ENCODE results near the gene IL17B.
A peak's percentile ranks its signal among the peaks of the same experiment; 100 is the strongest.

IL17B gene

GRCh38 chr5:149376711-149377447 is 2.2 kb downstream of the IL17B start:
- no peak for DNase-seq (ENCODE audit: low spot score)

- no peak for DNase-seq (ENCODE audit: low spot score)
These were observed 3.0 kb downstream of the IL17B start for GRCh38 chr5:149376104-149376503.

- DNase-seq (ENCODE audit: low spot score), result no peak
These were observed 3.7 kb downstream of the IL17B start for GRCh38 chr5:149375434-149375833.

DNA sequence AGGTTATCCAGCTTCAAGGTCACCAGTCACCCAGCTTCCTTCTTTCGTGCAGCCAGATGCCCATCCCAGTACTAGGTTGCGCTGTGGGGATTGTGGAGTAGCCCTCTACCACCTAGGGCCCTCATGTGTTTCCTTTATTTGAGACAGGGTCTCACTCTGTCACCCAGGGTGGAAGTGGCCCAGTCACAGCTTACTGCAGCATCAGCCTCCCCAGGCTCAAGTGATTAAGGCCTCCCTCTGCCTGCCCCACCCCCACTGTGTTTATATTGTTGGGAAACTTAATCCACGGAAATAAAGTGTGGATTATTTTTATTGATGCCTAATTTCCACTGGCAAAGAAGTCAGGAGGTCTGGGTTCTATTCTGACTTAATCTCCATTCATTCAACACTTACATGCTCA is 4.3 kb downstream of the IL17B start:
- no peak for DNase-seq (ENCODE audit: low spot score)

DNA sequence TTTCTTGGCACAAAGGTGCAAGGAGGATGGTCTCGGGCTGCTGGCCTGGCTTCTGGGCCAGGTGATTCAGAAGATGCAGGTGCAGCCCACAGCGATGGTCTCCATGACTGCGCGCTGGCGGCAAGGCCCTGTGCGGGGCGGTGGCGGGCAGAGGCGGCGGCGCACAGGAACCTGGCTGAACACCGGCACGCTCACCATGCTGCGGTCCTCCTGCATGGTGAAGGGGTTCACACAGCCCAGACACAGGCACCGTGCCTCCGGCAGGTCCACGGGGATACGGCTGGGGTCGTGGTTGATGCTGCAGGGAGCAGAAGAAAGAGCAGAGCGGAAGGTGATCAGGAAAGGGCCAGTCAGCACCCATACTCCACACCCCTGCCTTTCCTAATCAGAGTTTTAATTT is 4.8 kb downstream of the IL17B start:
- no peak for DNase-seq (ENCODE audit: low spot score)

DNA sequence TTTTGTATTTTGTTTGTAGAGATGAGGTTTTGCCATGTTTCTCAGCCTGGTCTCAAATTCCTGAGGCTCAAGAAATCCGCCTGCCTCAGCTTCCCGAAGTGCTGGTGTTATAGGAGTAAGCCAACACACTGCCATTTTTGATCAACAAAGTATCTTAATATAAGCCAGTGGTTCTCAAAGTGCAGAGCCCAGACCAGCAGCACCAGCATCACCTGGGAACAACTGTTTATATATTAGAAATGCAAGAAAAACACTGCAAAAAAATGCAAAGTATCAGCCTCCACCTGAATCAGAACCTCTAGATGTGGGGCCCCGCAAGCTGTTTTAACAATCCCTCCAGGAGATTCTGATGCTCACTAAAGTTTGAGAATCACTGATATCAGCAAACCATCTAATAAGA is 6.2 kb downstream of the IL17B start:
- DNase-seq (ENCODE audit: low spot score), result no peak

DNA sequence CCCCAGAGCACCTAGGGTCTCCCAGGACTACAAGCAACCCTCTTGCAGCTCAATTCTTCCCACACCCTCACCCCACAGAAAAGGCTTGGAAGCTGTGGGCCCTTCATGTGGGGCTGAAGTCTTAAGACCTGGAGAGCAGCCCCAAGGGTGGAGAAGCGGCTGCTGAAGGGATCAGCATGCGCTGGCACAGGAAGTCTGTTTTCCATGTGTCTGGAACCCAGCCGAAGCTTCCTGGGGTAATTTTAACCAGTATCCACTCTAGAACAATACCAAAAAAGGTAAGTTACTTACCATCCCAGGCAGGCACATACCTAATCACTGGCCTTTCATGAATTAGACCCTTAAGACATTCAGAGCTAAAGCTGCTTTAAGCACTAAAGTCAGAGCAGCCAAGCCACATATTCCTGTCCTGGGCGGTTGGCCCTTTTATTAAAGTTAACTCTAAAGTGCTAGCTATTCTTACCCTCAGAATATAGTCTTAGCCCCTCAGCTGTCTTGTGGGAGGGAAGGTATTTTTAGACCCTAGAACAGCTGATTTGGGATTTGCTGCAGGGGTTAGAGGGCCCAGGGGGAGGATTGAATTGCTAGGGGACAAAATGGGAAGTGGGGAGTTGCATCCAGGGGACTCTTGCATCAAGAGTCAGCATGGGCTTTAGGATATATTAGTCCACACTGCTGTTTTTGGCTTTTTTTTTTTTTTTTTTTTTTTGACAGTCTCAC is 6.9 kb downstream of the IL17B start:
- no peak for DNase-seq (ENCODE audit: low spot score)

- DNase-seq (ENCODE audit: low spot score), result peak; percentile 49
These were observed 7.7 kb downstream of the IL17B start for GRCh38 chr5:149371296-149371962.

DNA sequence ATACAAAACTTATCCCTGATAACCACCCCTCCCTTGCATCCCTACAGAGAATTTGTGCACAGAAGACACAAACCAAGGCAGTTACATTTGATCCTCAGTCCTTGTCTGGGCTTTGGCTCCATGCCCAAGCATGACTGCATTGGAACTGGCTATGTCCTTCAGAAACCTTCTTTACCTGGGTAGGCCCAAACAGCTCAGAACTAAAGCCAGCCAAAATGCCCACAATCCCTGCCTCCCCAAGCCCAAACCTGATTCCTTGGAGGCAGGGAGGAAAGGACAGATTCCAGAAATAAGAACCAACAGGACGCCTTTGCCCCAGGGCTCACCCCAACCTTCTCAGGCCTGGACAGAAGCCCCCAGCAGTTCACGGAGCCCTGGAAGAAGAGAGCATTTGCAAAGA is 8.2 kb downstream of the IL17B start:
- no peak for DNase-seq (ENCODE audit: low spot score)

DNA sequence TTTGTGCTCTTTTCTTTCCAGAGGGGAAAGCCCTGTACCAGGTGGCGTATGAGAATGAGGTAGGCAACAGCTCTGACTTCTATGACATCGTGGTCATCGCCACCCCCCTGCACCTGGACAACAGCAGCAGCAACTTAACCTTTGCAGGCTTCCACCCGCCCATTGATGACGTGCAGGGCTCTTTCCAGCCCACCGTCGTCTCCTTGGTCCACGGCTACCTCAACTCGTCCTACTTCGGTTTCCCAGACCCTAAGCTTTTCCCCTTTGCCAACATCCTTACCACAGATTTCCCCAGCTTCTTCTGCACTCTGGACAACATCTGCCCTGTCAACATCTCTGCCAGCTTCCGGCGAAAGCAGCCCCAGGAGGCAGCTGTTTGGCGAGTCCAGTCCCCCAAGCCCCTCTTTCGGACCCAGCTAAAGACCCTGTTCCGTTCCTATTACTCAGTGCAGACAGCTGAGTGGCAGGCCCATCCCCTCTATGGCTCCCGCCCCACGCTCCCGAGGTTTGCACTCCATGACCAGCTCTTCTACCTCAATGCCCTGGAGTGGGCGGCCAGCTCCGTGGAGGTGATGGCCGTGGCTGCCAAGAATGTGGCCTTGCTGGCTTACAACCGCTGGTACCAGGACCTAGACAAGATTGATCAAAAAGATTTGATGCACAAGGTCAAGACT is 11.0 kb downstream of the IL17B start:
- DNase-seq (ENCODE audit: low spot score), result no peak

- DNase-seq (ENCODE audit: low spot score), result peak; percentile 64
These were observed 11.7 kb downstream of the IL17B start for GRCh38 chr5:149367249-149367971.

GRCh38 chr5:149366169-149366729 is 12.8 kb downstream of the IL17B start:
- DNase-seq (ENCODE audit: low spot score), result peak; percentile 31

- DNase-seq (ENCODE audit: low spot score), result no peak
These were observed 13.7 kb downstream of the IL17B start for GRCh38 chr5:149365418-149365817.

GRCh38 chr5:149364719-149365118 is 14.4 kb downstream of the IL17B start:
- no peak for DNase-seq (ENCODE audit: low spot score)

DNA sequence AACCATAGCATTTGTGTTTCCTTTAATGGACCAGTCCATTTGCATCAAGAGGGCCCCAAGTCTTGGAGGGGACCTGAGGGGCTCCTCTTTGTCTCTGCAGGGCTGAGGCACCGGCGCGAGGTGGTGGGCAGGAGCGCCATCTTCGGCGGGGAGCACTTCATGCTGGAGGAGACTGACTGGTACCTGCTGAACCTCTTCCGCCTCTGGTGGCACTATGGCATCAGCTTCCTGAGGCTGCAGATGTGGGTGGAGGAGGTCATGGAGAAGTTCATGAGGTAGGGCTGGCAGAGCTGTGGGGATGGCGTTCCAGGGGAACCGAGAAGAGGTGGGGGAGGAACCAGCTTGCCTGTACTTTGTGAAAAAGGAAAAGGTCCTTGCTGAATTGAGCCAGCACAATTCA is 15.2 kb downstream of the IL17B start:
- no peak for DNase-seq (ENCODE audit: low spot score)

GRCh38 chr5:149363358-149363757 is 15.7 kb downstream of the IL17B start:
- DNase-seq (ENCODE audit: low spot score), result peak; percentile 70

DNA sequence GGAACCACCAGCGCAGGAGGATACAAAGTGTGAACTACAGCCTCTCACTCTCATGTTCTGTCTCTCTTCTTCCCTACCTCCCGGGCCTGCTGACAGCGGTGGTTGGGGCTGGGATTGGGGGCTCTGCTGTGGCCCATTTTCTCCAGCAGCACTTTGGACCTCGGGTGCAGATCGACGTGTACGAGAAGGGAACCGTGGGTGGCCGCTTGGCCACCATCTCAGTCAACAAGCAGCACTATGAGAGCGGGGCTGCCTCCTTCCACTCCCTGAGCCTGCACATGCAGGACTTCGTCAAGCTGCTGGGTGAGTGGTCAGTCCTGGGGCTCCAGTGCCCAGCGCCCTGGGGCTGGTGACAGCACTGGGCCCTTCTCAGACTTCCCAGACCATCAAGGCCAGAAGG is 16.6 kb downstream of the IL17B start:
- no peak for DNase-seq (ENCODE audit: low spot score)

DNA sequence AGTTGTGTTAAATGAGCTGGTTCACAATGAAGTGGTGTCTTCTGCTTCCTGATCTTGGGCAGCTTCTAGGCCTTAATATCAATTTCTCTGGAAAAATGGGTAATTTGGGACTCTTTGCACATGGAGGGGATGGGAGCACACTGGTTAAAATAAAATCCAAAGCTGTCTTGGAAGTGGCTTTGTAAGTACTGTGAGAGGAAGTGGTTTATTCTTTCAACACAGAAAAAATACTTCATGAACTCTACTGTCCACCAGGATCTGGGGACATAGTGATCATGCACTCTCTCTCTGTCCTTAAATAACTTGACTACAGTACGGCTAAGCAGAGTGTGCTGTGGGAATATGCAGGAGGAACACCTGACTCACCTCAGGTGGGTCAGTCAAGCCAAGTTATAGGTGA is 18.8 kb downstream of the IL17B start:
- DNase-seq (ENCODE audit: low spot score), result no peak

- peak; percentile 75 for DNase-seq (ENCODE audit: low spot score)
These were observed 20.1 kb downstream of the IL17B start for GRCh38 chr5:149358868-149359495.

DNA sequence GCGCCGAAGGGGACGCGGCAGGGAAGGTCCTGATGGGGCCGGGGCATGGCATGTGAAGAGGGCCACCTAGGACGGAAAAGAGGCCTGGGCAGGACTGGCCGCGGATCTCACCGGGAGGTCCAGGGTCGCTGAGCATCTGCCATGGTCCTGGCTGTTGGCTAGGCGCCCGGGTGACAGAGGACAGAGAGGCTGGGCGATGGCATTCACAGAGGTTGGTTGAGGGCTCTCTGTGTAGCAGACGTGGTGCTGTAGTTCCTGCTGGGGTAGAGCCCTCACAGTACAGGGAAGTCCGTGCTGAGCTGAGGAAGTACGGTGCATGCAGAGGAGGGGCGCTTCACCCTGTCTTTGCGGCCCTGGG is 20.8 kb downstream of the IL17B start:
- peak; percentile 49 for DNase-seq (ENCODE audit: low spot score)
